KMS-11 (cell line): ENCODE measurements around the gene KRT78.

ENCODE experiments used
- H2AFZ ChIP-seq: fragments of 200-600 bp; sonication (generic); 2 replicates; pipeline ENCODE4 v1.6.1; 2016; ENCODE audit warnings: antibody characterized with exemption, mixed run types, low read depth
- H3K27ac ChIP-seq: fragments of 200-600 bp; sonication (generic); 2 replicates; pipeline ENCODE4 v1.6.1; 2016; ENCODE audit warnings: mild to moderate bottlenecking, mixed run types
- H3K27me3 ChIP-seq: fragments of 200-600 bp; sonication (generic); 2 replicates; pipeline ENCODE4 v1.6.1; 2017; ENCODE audit warnings: mild to moderate bottlenecking, low read depth, mixed run types, moderate library complexity; ENCODE audit not compliant: insufficient read depth
- H3K36me3 ChIP-seq: fragments of 200-600 bp; sonication (generic); 2 replicates; pipeline ENCODE4 v1.6.1; 2017; ENCODE audit warnings: mild to moderate bottlenecking, mixed run types; ENCODE audit not compliant: insufficient read depth
- H3K4me1 ChIP-seq: fragments of 200-600 bp; sonication (generic); 2 replicates; pipeline ENCODE4 v1.6.1; 2016; ENCODE audit warnings: mild to moderate bottlenecking, low read depth, mixed run types; ENCODE audit not compliant: poor library complexity, severe bottlenecking
- H3K4me2 ChIP-seq: fragments of 200-600 bp; sonication (generic); 2 replicates; pipeline ENCODE4 v1.7.0; 2016; ENCODE audit warnings: mild to moderate bottlenecking, mixed run types
- H3K4me3 ChIP-seq: fragments of 200-600 bp; sonication (generic); IDR thresholded peaks from 2 replicates; pipeline ENCODE4 v1.6.1; 2017; ENCODE audit warnings: low read depth, low read length, mixed read lengths; ENCODE audit not compliant: insufficient read depth
- H3K79me2 ChIP-seq: fragments of 200-600 bp; sonication (generic); 2 replicates; pipeline ENCODE4 v1.6.1; 2016; ENCODE audit warnings: low read depth, mixed run types; ENCODE audit not compliant: insufficient read depth
- H3K9ac ChIP-seq: fragments of 200-600 bp; sonication (generic); 2 replicates; pipeline ENCODE4 v1.6.1; 2016; ENCODE audit warnings: mild to moderate bottlenecking, mixed run types
- H4K20me1 ChIP-seq: fragments of 200-600 bp; sonication (generic); 2 replicates; pipeline ENCODE4 v1.6.1; 2016; ENCODE audit warnings: mild to moderate bottlenecking, mixed run types; ENCODE audit not compliant: insufficient read depth
- TF ChIP-seq, protein P1 (sequence below): fragments of 200-600 bp; sonication (generic); conservative IDR thresholded peaks from 2 replicates; pipeline ENCODE4 v1.6.1; 2017; ENCODE audit warnings: low read depth, mild to moderate bottlenecking, antibody characterized with exemption, low read length, moderate library complexity, mixed read lengths

The KRT78 gene

DNA sequence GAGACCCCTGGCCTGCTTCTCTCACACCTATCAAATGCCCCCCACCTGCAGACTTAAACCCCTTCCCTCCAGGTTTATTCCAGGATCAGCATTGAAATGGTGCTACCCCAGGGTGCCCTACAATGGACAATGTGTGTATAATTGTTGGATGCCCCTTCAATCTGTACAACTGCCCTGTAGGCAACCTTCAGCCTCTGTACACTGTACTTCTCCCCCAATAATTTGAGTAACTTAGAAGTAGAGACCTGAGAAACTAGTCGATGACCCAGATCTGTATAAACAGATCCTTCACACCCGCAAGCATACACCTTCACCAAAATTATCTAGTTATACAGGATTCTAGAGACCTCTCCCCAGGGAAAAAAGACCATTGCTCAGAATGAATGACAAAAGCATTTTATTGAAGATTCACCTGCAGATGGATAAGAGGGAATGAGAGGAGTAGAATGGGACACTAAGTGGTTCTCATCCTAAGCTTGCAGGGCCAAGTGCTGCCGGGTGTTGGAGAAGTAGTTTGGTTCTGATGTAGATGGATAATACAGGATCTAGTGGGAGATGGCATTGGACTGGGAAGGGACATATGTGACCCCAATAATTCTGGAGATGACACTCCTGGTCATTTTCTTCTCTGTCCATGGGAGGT lies 42.5 kb downstream of the KRT78 start:
- peaks cover 8% of the 10 kb centered on the region; the same call in 1 of the 2 replicates for H3K27me3 ChIP-seq
- no peaks in the 10 kb centered on the region for H3K79me2 ChIP-seq
- H2AFZ ChIP-seq: no peak overlapping the region
- TF ChIP-seq, protein P1, sequence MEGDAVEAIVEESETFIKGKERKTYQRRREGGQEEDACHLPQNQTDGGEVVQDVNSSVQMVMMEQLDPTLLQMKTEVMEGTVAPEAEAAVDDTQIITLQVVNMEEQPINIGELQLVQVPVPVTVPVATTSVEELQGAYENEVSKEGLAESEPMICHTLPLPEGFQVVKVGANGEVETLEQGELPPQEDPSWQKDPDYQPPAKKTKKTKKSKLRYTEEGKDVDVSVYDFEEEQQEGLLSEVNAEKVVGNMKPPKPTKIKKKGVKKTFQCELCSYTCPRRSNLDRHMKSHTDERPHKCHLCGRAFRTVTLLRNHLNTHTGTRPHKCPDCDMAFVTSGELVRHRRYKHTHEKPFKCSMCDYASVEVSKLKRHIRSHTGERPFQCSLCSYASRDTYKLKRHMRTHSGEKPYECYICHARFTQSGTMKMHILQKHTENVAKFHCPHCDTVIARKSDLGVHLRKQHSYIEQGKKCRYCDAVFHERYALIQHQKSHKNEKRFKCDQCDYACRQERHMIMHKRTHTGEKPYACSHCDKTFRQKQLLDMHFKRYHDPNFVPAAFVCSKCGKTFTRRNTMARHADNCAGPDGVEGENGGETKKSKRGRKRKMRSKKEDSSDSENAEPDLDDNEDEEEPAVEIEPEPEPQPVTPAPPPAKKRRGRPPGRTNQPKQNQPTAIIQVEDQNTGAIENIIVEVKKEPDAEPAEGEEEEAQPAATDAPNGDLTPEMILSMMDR: no peak
- H4K20me1 ChIP-seq: no peaks in the 10 kb centered on the region
- no peak overlapping the region for H3K4me3 ChIP-seq
- no peak overlapping the region for H3K9ac ChIP-seq
- H3K4me1 ChIP-seq: no peaks in the 10 kb centered on the region
- no peak overlapping the region for H3K4me2 ChIP-seq
- H3K36me3 ChIP-seq: no peaks in the 10 kb centered on the region
- H3K27ac ChIP-seq: no peak overlapping the region

DNA sequence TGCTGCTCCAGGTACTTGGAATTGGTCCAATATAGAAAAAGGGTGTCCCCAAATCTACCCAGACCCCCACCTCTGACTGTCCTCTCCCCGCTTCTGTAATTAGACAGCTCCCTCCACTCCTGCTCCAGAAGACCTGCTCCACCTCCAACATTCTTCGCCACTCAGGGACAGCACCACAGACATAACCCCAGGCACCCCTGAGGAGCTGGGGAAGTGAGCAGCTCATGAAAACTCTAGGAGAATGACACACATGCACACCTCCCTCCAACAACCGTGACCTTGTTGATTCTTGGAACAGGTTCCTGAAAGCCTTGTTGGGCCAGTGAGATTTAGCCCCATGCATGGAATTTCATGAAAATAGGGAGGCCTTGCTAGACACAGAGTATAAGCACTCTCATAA lies 43.1 kb downstream of the KRT78 start:
- Histone ChIP-seq H3K27ac (no peak overlapping the region), H3K36me3 (no peaks in the 10 kb centered on the region), H3K4me3 (no peak overlapping the region), H3K79me2 (no peaks in the 10 kb centered on the region), H3K27me3 (peaks cover 8% of the 10 kb centered on the region; the same call in 1 of the 2 replicates), H2AFZ (no peak overlapping the region), H3K4me2 (no peak overlapping the region), H3K4me1 (no peaks in the 10 kb centered on the region), H4K20me1 (no peaks in the 10 kb centered on the region), H3K9ac (no peak overlapping the region)
- TF ChIP-seq, protein P1: no peak

DNA sequence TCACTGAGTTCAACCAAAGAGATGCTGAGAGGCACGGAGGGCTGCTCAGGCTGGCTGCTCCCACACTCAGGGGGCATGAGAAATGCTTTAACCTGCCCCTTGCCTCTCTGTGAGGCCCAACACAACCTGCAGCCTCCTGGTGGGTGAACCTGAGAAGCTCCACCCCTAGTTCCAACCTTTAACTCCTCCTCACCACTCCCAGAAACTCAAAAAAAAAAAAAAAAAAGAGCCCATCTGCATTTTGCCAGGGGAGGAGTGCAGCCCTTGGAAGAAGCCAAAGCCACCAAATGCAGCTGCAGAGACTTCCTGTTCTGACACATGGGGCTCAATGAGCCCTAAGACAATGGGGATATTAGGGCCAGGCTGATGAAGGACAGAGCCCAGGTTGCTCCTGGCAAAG lies 43.8 kb downstream of the KRT78 start:
- H3K4me3 ChIP-seq: no peak overlapping the region
- H3K36me3 ChIP-seq: no peaks in the 10 kb centered on the region
- no peak overlapping the region for H3K9ac ChIP-seq
- no peaks in the 10 kb centered on the region for H3K4me1 ChIP-seq
- H3K27ac ChIP-seq: no peak overlapping the region
- TF ChIP-seq, protein P1: no peak
- H3K79me2 ChIP-seq: no peaks in the 10 kb centered on the region
- no peak overlapping the region for H2AFZ ChIP-seq
- peaks cover 8% of the 10 kb centered on the region; the same call in 1 of the 2 replicates for H3K27me3 ChIP-seq
- no peak overlapping the region for H3K4me2 ChIP-seq
- H4K20me1 ChIP-seq: no peaks in the 10 kb centered on the region

DNA sequence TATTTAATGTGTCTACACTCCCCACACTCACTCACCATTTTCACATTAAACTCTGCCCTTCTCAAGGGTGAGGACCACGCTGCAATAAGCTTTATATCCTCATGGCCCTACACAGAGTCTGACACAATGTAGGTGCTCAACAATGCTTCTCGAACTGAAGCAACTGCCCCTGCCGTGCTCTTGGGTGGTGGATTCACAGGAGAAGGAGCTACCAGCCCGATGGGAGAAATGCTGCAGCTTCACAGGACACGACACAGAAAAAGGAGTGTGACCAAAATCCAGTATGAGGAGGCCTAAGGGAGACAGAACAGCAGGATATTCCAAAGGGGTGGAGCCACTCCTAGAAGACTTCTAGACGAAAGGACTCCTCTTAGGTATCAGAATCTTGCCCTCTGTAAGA lies 46.4 kb downstream of the KRT78 start:
- no peak overlapping the region for H2AFZ ChIP-seq
- H3K36me3 ChIP-seq: no peaks in the 10 kb centered on the region
- H3K9ac ChIP-seq: no peak overlapping the region
- H4K20me1 ChIP-seq: no peaks in the 10 kb centered on the region
- peaks cover 11% of the 10 kb centered on the region; the same call in 1 of the 2 replicates for H3K27me3 ChIP-seq
- no peak overlapping the region for H3K4me2 ChIP-seq
- H3K4me3 ChIP-seq: no peak overlapping the region
- no peak overlapping the region for H3K27ac ChIP-seq
- no peaks in the 10 kb centered on the region for H3K4me1 ChIP-seq
- TF ChIP-seq, protein P1: no peak
- no peaks in the 10 kb centered on the region for H3K79me2 ChIP-seq
